Effector memory CD4-positive, alpha-beta T cell (primary cell): Measurements from ENCODE around the gene RDM1.

Experiments
- DNase-seq, 3 donors: peaks; one replicate each; pipeline ENCODE4 v3.0.0-alpha.2; 2020
- H3K27ac ChIP-seq: 2 replicates; pipeline ENCODE4 v1.7.0; 2013; ENCODE audit warnings: mild to moderate bottlenecking, low read length, moderate library complexity; ENCODE audit not compliant: insufficient read depth, poor library complexity, severe bottlenecking
- H3K27me3 ChIP-seq: replicated peaks from 2 replicates; pipeline ENCODE4 v1.7.0; 2013; ENCODE audit warnings: mild to moderate bottlenecking, low read length; ENCODE audit not compliant: insufficient read depth, control insufficient read depth, poor library complexity, severe bottlenecking
- H3K36me3 ChIP-seq: 2 replicates; pipeline ENCODE4 v1.7.0; 2013; ENCODE audit warnings: mild to moderate bottlenecking, low read length, moderate library complexity; ENCODE audit not compliant: control insufficient read depth, insufficient read depth
- H3K4me1 ChIP-seq: 2 replicates; pipeline ENCODE4 v1.7.0; 2013; ENCODE audit warnings: low read length, mild to moderate bottlenecking; ENCODE audit not compliant: control insufficient read depth, insufficient read depth, poor library complexity, severe bottlenecking
- H3K4me3 ChIP-seq: 2 replicates; pipeline ENCODE4 v1.7.0; 2013; ENCODE audit warnings: low read length, low read depth, mild to moderate bottlenecking; ENCODE audit not compliant: insufficient read depth, poor library complexity, severe bottlenecking
- H3K9me3 ChIP-seq: 2 replicates; pipeline ENCODE4 v1.7.0; 2013; ENCODE audit warnings: mild to moderate bottlenecking, low read length, moderate library complexity; ENCODE audit not compliant: control insufficient read depth

RDM1 gene

DNA sequence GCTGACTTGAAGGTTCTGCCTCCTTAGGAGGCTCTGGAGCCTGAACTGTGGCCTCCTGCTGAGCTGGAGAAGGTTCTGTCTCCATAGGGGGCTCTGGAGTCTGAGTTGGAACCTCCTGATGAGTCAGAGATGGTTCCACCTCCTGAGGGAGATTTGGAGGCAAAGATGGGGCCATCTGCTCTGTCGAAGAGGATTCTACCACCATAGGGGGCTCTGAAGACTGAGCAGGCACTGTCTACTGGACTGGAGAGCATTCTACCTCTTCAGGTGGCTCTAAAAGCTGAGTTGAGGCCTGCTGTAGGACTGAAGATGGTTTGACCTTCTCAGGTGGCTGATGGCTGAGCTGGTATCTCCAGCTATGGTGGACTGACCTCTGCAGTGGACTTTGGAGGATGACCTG is 16.2 kb downstream of the RDM1 start:
- DNase-seq = no peak
- no peak overlapping the region for H3K4me3 ChIP-seq
- H3K9me3 ChIP-seq = no peaks in the 10 kb centered on the region
- H3K27ac ChIP-seq = no peak overlapping the region
- no peaks in the 10 kb centered on the region for H3K27me3 ChIP-seq
- no peaks in the 10 kb centered on the region for H3K4me1 ChIP-seq
- no peaks in the 10 kb centered on the region for H3K36me3 ChIP-seq

DNA sequence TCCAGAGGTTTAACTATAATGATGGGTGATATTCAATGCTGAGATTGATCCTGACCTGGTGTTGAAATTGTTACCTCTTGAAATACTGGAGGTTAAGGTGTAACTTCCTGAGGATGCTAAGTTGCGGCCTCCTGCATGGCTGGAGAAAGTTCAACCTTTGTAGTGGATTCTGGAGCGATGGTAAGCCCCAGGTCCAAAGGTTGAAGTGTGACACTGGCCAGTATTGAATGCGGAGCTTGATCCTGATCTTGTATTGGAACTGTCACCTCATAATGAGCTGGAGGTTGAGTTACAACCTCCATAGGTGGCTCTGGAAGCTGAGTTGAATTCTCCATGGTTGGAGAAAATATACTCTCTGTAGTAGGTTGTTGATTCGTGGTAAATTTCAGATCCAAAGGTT is 17.0 kb downstream of the RDM1 start:
- no peak for DNase-seq
- Histone ChIP-seq H3K27me3 (no peaks in the 10 kb centered on the region), H3K27ac (no peak overlapping the region), H3K9me3 (no peaks in the 10 kb centered on the region), H3K4me1 (no peaks in the 10 kb centered on the region), H3K4me3 (no peak overlapping the region), H3K36me3 (no peaks in the 10 kb centered on the region)

DNA sequence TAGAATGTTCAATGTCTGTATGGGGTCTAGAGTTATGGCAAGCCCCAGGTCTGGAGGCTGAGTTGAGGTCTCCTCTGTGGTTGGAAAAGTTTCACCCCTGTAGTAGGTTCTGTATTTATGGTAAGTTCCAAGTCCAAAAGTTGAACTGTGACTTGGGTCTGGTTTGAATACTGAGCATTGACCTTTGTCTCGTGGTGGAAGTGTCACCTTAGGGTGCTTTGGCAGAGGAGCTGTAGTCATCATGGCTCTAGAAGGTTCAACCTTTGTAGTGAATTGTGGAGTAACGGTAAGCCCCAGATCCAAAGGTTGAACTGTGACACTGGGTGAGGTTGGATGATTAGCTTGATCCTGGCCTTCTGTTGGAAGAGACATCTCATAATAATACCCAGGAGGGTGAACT is 17.6 kb downstream of the RDM1 start:
- no peaks in the 10 kb centered on the region for H3K9me3 ChIP-seq
- no peaks in the 10 kb centered on the region for H3K4me1 ChIP-seq
- no peaks in the 10 kb centered on the region for H3K36me3 ChIP-seq
- no peaks in the 10 kb centered on the region for H3K27me3 ChIP-seq
- H3K4me3 ChIP-seq = no peak overlapping the region
- no peak overlapping the region for H3K27ac ChIP-seq
- DNase-seq = no peak

DNA sequence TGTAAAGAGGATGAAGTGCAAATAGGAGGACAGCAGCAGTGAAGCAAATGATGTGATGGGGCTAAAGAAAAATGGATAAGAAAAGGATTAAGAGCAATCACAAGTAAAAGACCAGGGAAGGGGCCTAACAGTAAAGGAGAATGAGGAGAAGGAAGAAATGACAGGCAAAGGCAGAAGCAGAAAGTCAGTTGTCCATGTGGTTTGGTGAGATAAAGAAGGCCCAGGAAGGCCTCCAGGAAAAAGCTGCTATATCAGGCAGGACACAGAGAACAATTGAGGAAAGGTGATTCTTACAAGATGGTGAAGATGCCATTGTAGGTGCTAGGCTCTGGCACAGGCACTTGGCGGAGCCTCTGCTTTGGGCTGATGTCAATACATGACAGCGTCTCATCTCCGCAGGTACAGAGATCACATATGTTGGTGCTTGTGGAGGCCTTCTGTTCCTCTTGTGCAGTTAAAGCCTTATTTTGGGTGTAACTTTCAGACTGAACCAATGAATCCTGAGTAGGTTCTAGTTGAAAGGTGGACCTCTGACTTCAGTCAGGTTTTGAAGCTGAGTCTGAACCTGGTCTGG is 18.1 kb downstream of the RDM1 start:
- H3K27me3 ChIP-seq = no peaks in the 10 kb centered on the region
- no peaks in the 10 kb centered on the region for H3K36me3 ChIP-seq
- H3K4me3 ChIP-seq = no peak overlapping the region
- no peak overlapping the region for H3K27ac ChIP-seq
- no peaks in the 10 kb centered on the region for H3K9me3 ChIP-seq
- DNase-seq = no peak
- no peaks in the 10 kb centered on the region for H3K4me1 ChIP-seq

DNA sequence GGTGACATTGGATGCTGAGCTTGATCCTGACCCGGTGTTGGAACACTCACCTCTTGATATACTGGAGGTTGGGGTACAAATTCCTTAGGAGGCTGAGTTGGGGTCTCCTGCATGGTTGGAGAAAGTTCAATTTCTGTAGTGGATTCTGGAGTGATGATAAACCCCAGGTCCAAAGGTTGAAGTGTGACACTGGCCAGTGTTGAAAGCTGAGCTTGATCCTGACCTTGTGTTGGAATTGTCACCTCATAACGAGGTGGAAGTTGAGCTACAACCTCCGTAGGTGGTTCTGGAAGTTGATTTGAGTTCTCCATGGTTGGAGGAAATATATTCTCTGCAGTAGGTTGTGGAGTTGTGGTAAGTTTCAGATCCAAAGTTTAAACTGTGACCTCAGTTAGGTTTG is 21.2 kb downstream of the RDM1 start:
- H3K27ac ChIP-seq = no peak overlapping the region
- H3K27me3 ChIP-seq = no peaks in the 10 kb centered on the region
- H3K4me3 ChIP-seq = no peak overlapping the region
- H3K36me3 ChIP-seq = no peaks in the 10 kb centered on the region
- no peaks in the 10 kb centered on the region for H3K4me1 ChIP-seq
- DNase-seq = no peak
- H3K9me3 ChIP-seq = no peaks in the 10 kb centered on the region

DNA sequence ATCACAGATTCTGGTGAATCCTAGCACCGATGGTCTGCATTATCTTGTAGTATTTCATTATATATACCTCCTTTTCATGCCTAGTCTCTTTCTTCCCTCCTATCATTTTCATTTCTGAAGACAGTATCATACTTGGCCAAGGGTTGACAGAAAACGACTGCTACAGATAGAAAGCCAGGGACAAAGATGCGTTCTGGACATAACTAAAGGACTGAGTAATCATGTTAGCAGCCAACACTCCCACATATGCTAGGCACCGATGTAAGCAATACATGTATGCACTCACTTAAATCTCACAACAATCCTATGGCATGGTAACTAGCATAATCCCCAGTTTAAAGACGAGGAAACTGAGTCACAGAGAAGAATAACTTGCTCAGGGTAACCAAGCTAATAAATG is 22.9 kb downstream of the RDM1 start:
- no peaks in the 10 kb centered on the region for H3K27me3 ChIP-seq
- no peaks in the 10 kb centered on the region for H3K36me3 ChIP-seq
- no peaks in the 10 kb centered on the region for H3K4me1 ChIP-seq
- no peak for DNase-seq
- no peak overlapping the region for H3K27ac ChIP-seq
- H3K4me3 ChIP-seq = no peak overlapping the region
- no peaks in the 10 kb centered on the region for H3K9me3 ChIP-seq

DNA sequence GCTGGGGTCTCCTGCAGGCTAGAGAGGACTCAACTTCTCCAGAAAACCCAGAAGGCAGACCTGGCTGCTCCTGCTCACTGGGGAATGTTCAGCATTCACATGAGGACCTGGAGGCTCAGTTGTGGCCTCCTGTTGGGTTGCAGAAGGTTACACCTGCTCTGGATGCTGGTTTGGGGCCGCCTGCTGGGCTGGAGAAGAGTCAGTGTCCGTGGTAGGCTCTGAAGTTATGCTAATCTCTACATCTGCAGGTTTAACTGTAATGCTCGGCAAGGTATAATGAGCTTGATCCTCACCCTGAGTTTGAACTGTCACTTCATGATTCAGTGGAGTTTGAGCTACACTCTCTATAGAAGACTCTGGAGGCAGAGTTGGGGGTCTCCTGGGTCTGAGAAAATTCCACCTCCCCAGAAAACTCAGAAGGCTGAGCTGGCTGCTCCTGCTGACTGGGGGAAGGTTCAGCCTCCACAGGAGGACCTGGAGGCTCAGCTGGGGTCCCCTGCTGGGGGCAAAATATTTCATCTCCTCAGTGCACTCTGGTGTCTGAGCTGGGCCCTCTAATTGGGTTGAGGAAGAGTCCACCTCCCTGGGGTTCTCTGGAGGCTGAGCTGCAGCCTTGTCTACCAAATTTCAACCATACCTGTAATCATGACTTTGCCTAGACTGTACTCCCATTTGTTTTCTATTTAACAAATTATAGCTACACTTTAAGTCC is 23.5 kb downstream of the RDM1 start:
- no peaks in the 10 kb centered on the region for H3K9me3 ChIP-seq
- no peaks in the 10 kb centered on the region for H3K36me3 ChIP-seq
- no peak overlapping the region for H3K4me3 ChIP-seq
- no peaks in the 10 kb centered on the region for H3K4me1 ChIP-seq
- H3K27ac ChIP-seq = no peak overlapping the region
- DNase-seq = no peak
- H3K27me3 ChIP-seq = no peaks in the 10 kb centered on the region

DNA sequence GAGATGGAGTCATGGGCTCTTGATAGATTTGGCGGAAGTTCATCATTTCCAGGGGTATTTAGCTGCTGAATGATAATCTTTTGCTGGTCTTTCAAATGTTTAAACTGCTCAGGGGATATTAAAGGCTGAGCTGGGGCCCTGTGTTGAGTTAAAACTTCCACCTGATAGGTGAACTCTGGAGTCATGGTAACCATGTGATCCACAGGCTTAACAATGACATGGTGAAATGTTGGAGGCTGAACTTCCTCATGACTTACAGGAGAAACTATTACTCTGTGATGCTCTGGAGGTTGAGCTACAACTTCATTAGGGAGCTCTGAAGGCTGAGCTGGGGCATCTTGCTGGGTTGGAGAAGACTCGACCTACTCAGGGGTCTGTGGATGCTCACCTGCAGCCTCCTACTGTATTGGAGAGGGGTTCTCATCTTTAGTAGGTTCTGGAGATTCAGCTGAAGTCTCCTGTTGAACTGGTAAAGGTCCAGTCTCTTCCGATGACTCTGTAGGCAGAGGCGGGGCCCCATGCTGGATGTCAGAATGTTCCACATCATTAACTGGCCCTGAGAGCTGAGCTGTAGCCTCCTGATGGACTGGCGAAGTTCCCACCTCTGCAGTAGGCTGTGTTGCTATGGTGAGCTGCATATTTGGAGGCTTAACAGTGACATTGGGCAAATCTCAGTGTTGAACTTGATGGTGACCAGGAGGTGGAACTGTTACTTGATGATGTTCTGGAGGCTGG is 24.2 kb downstream of the RDM1 start:
- no peak for DNase-seq
- no peaks in the 10 kb centered on the region for H3K9me3 ChIP-seq
- no peak overlapping the region for H3K4me3 ChIP-seq
- H3K27ac ChIP-seq = no peak overlapping the region
- no peaks in the 10 kb centered on the region for H3K36me3 ChIP-seq
- H3K27me3 ChIP-seq = no peaks in the 10 kb centered on the region
- no peaks in the 10 kb centered on the region for H3K4me1 ChIP-seq

DNA sequence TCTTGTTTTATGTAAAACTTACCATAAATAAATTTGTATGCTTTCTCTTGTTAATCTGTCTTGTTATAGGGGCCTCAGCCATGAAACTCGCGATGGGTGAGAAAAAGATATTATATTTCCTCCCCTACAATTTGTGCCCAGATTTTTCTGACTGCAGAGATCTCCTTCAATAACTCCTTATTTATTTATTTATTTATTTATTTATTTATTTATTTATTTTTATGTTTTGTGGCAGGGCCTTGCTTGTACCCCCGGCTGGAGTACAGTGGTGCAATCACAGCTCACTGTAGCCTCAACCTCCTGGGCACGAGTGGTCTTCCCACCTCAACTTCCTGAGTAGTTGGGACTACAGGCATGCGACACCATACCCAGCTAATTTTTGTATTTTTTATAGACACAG is 27.1 kb downstream of the RDM1 start:
- H3K4me3 ChIP-seq = no peak overlapping the region
- no peak overlapping the region for H3K27ac ChIP-seq
- peaks cover 3% of the 10 kb centered on the region for H3K4me1 ChIP-seq
- H3K9me3 ChIP-seq = no peaks in the 10 kb centered on the region
- DNase-seq = no peak
- no peaks in the 10 kb centered on the region for H3K36me3 ChIP-seq
- H3K27me3 ChIP-seq = no peaks in the 10 kb centered on the region

DNA sequence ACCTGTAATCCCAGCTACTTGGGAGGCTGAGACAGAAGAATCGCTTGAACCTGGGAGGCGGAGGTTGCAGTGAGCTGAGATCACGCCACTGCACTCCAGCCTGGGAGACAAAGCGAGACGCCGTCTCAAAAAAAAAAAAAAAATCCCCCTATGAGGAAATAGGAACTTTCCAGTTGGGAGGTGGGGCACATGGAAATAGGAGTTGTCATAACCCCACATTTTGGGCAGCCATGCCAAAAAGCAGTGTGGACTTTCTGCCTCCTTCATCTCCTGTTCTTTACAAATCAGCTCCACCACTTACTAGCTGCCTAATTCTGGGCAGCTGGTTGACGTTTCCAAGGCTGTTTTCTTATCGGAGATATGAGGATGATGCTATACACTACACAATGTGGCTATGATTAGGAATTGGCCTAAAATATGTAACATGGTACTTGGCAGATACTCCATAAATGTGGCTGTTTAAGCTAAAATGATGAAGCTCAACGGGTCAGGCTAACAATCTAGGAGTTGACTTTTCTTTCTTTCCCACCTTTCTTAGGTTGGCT is 28.9 kb downstream of the RDM1 start:
- Histone ChIP-seq H3K27me3 (no peaks in the 10 kb centered on the region), H3K4me1 (peaks cover 3% of the 10 kb centered on the region), H3K9me3 (no peaks in the 10 kb centered on the region), H3K4me3 (no peak overlapping the region), H3K36me3 (no peaks in the 10 kb centered on the region), H3K27ac (no peak overlapping the region)
- DNase-seq = no peak
